Rectal smooth muscle tissue (tissue), 1 donor: ENCODE results near the gene GGT5.

Experiments used
- H3K27ac ChIP-seq: one replicate; pipeline ENCODE4 v1.7.0; 2013; ENCODE audit warnings: low read depth, low read length, inconsistent platforms
- H3K27me3 ChIP-seq: one replicate; pipeline ENCODE4 v1.7.0; 2013; ENCODE audit warnings: low read length; ENCODE audit not compliant: control insufficient read depth, insufficient read depth
- H3K36me3 ChIP-seq: one replicate; pipeline ENCODE4 v1.7.0; 2013; ENCODE audit warnings: low read length; ENCODE audit not compliant: control insufficient read depth, insufficient read depth
- H3K4me1 ChIP-seq: one replicate; pipeline ENCODE4 v1.7.0; 2013; ENCODE audit warnings: low read length; ENCODE audit not compliant: control insufficient read depth, insufficient read depth
- H3K4me3 ChIP-seq: one replicate; pipeline ENCODE4 v1.7.0; 2013; ENCODE audit warnings: low read length
- H3K9ac ChIP-seq: one replicate; pipeline ENCODE4 v1.7.0; 2013; ENCODE audit warnings: low read length

The GGT5 gene

GRCh38 chr22:24180316-24181087 is 64.4 kb downstream of the GGT5 start:
- no peaks in the 10 kb centered on the region for H3K27me3 ChIP-seq
- H3K4me3 ChIP-seq: no peak overlapping the region
- H3K27ac ChIP-seq: no peak overlapping the region
- H3K36me3 ChIP-seq: peaks cover 13% of the 10 kb centered on the region
- H3K4me1 ChIP-seq: peaks cover 19% of the 10 kb centered on the region
- H3K9ac ChIP-seq: no peak overlapping the region

GRCh38 chr22:24179478-24180210 is 65.2 kb downstream of the GGT5 start:
- Histone ChIP-seq H3K36me3 (peaks cover 13% of the 10 kb centered on the region), H3K4me3 (no peak overlapping the region), H3K27ac (peak overlapping the region; percentile 21), H3K9ac (no peak overlapping the region), H3K27me3 (no peaks in the 10 kb centered on the region), H3K4me1 (peaks cover 27% of the 10 kb centered on the region)

GRCh38 chr22:24178502-24179440 is 66.1 kb downstream of the GGT5 start:
- Histone ChIP-seq H3K4me1 (peaks cover 30% of the 10 kb centered on the region), H3K27me3 (no peaks in the 10 kb centered on the region), H3K9ac (no peak overlapping the region), H3K27ac (peak overlapping the region; percentile 89), H3K36me3 (peaks cover 17% of the 10 kb centered on the region), H3K4me3 (no peak overlapping the region)

GRCh38 chr22:24178021-24178431 is 66.9 kb downstream of the GGT5 start:
- Histone ChIP-seq H3K4me1 (peaks cover 30% of the 10 kb centered on the region), H3K27me3 (no peaks in the 10 kb centered on the region), H3K36me3 (peaks cover 21% of the 10 kb centered on the region), H3K9ac (no peak overlapping the region), H3K4me3 (no peak overlapping the region), H3K27ac (peak overlapping the region; percentile 89)

GRCh38 chr22:24177456-24177855 is 67.4 kb downstream of the GGT5 start:
- H3K4me1 ChIP-seq: peaks cover 30% of the 10 kb centered on the region
- peaks cover 26% of the 10 kb centered on the region for H3K36me3 ChIP-seq
- H3K27me3 ChIP-seq: no peaks in the 10 kb centered on the region
- H3K27ac ChIP-seq: peak overlapping the region; percentile 89
- no peak overlapping the region for H3K4me3 ChIP-seq
- H3K9ac ChIP-seq: no peak overlapping the region

DNA sequence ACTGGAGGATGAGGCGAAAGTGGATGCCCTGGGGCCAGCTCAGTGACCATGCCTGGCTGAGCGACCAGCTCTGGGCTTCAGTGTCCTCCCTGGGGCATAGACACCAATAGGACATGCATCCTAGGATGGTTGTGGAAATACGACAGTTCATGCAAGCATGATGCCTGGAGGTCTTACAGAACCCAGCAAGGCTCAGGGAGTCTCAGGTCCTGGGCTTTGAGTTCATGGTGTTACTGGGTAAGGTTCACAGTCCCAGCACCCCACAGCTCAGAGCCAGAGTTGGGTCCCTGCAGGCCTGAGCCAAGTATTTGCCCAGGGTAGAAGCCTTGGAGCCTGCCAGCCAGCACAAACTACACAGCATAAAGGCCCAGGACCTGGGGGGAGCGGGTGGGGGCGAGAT is 67.8 kb downstream of the GGT5 start:
- Histone ChIP-seq H3K9ac (no peak overlapping the region), H3K4me1 (peaks cover 30% of the 10 kb centered on the region), H3K27me3 (no peaks in the 10 kb centered on the region), H3K27ac (peak overlapping the region; percentile 89), H3K36me3 (peaks cover 30% of the 10 kb centered on the region), H3K4me3 (no peak overlapping the region)

DNA sequence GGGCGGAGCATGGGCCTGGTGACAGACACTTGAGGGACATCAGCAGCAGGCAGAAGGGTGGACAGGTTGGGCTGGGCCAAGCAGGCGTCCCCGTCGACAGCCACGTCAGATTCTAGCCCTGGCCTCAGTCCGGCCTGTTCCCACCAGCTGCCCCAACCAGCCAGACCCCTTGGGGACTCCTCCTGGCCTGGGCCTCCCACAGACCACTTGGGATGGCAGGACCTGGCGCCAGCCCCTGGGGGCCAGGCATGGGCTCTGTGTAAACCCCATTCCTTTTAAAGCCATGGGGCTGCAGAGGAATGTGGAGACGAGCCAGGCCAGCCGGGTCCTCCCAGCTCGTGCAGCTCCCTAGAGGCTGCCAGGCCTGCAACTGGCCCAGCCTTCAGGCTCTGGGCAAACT is 68.3 kb downstream of the GGT5 start:
- Histone ChIP-seq H3K27ac (peak overlapping the region; percentile 89), H3K9ac (no peak overlapping the region), H3K4me3 (no peak overlapping the region), H3K4me1 (peaks cover 30% of the 10 kb centered on the region), H3K27me3 (no peaks in the 10 kb centered on the region), H3K36me3 (peaks cover 34% of the 10 kb centered on the region)

GRCh38 chr22:24176040-24176439 is 68.8 kb downstream of the GGT5 start:
- no peak overlapping the region for H3K9ac ChIP-seq
- peak overlapping the region; percentile 89 for H3K27ac ChIP-seq
- H3K4me3 ChIP-seq: no peak overlapping the region
- H3K36me3 ChIP-seq: peaks cover 35% of the 10 kb centered on the region
- H3K4me1 ChIP-seq: peaks cover 27% of the 10 kb centered on the region
- H3K27me3 ChIP-seq: no peaks in the 10 kb centered on the region

DNA sequence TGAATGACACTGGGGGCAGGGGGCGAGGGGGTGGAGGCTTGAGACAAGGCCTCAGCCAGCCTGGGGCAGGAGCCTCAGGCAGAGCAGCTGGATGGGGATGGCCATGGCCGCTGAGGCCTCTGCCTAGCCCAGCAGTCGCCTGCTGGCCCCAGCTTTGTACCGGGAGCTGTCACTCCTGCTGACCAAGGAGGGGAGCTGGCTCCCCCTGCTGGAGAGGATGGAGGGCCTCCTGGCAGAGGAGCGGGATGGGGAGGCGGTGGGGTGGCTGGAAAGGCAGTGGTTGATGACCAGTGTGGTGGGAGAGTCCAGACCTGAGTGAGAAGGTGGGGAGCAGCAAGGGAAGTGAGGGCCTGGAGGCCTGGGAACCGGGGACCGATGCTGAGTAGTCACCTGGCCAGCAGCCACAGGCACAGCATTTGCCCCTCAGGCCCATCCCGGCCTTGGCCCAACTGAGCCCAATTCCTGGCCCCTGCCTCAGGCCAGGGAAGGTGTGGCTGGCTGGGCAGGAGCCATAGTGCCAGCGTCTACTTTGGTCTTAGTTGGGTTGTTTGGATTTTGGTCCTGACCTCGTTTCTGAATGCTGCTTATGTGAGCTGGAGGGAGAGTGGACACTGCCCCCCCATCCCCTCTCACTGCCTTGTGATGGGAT is 69.6 kb downstream of the GGT5 start:
- H3K9ac ChIP-seq: peak overlapping the region; percentile 19

GRCh38 chr22:24171822-24172221 is 73.1 kb downstream of the GGT5 start:
- Histone ChIP-seq H3K4me3 (no peak overlapping the region), H3K27ac (no peak overlapping the region), H3K27me3 (no peaks in the 10 kb centered on the region), H3K36me3 (peaks cover 48% of the 10 kb centered on the region), H3K4me1 (peaks cover 21% of the 10 kb centered on the region), H3K9ac (no peak overlapping the region)

More for the DNA sequence above, 69.6 kb downstream of the GGT5 start:
- H3K4me3 ChIP-seq: no peak overlapping the region
- H3K27ac ChIP-seq: peak overlapping the region; percentile 89
- peaks cover 35% of the 10 kb centered on the region for H3K36me3 ChIP-seq
- peaks cover 27% of the 10 kb centered on the region for H3K4me1 ChIP-seq
- no peaks in the 10 kb centered on the region for H3K27me3 ChIP-seq

DNA sequence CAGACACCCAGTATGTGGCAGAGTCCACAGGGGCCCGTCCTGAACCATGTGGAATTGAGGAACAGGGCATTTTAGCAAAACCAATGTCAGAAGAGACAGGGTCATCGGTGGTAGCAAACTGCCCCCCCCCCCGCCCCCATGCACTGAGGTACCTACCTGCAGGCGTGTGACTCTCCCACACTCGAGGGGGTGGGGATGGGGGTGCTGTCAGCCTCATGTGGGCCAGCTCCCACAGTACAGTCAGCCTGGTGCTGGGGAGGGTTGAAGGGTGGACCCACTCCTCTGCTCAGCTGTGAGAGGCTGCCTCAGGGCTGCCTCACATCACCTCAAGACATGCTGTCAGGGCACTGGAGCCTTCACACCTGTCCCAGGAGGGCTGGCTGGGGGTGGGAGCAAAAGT is 74.2 kb downstream of the GGT5 start:
- H3K36me3 ChIP-seq: peaks cover 44% of the 10 kb centered on the region
- no peak overlapping the region for H3K9ac ChIP-seq
- no peak overlapping the region for H3K27ac ChIP-seq

More for the DNA sequence above, 74.2 kb downstream of the GGT5 start:
- Histone ChIP-seq H3K27me3 (no peaks in the 10 kb centered on the region), H3K4me1 (peaks cover 13% of the 10 kb centered on the region), H3K4me3 (no peak overlapping the region)
